Cardiac septum (tissue), 1 donor: ENCODE results near the gene PRDX5. TPM values are rescaled to one million over a fixed set of nuclear protein-coding genes. Genes with fewer than 3 reads are reported as not detected.

Source experiments
- DNase-seq: peaks from one replicate; pipeline ENCODE4 v3.0.0-alpha.2; 2020; ENCODE audit warnings: low spot score
- intact Hi-C: fragments of 100-400 bp; cut with DNase I; formaldehyde crosslinking; loops from one replicate; pipeline ENCODE4 v1.14.0; 2022
- total RNA-seq: library from RNA; stranded (reverse); fragmentation: NEBNext Ultra II Directional; extraction: Animal tissue kit (Norgen Biotek cat#: 25700); gene quantifications from one replicate; pipeline ENCODE4 v1.2.1, GENCODE V29; 2021
- donor health status: DM: no; HTN: no; CAD: no.

Gene PRDX5
- total RNA-seq, 1 donor from 2014 or later, result 208 TPM

- intact Hi-C loops, result no loop called here
- peak; percentile 95 for DNase-seq
Measured at GRCh38 chr11:64339754-64340408, 22.0 kb downstream of the PRDX5 start, which contains the start of gene CCDC88B. Gene CCDC88B (plus strand): TSS chr11:64340204. CDS start chr11:64340267, 63 bp downstream.

GRCh38 chr11:64340671-64341335, 22.9 kb downstream of the PRDX5 start:
- peak; percentile 93 for DNase-seq
- intact Hi-C loops, result no loop called here

- intact Hi-C loops, result no loop called here
- DNase-seq, result no peak
Measured at GRCh38 chr11:64341429-64341828, 23.5 kb downstream of the PRDX5 start.

- intact Hi-C loops, result loop anchor here (2.0 kb wide), 1 partner anchor 23 kb away; the partner anchor contains the start of gene PRDX5
- DNase-seq, result peak; percentile 96
Measured at GRCh38 chr11:64341851-64342791, 24.2 kb downstream of the PRDX5 start.

- DNase-seq, result no peak
- intact Hi-C loops, result loop anchor here (2.0 kb wide), 1 partner anchor 24 kb away; the partner anchor contains the start of gene PRDX5
Measured at GRCh38 chr11:64342869-64343745, 25.2 kb downstream of the PRDX5 start.

- intact Hi-C loops, result loop anchor here (2.0 kb wide), 1 partner anchor 25 kb away; the partner anchor contains the start of gene PRDX5
- DNase-seq, result no peak
Measured at GRCh38 chr11:64343767-64344559, 26.0 kb downstream of the PRDX5 start.

- intact Hi-C loops, result no loop called here
Measured at GRCh38 chr11:64344787-64345186, 26.9 kb downstream of the PRDX5 start.

GRCh38 chr11:64347193-64347867, 29.4 kb downstream of the PRDX5 start:
- DNase-seq, result no peak
- intact Hi-C loops, result no loop called here

More at GRCh38 chr11:64344787-64345186, 26.9 kb downstream of the PRDX5 start:
- DNase-seq, result no peak

GRCh38 chr11:64348383-64349024, 30.6 kb downstream of the PRDX5 start:
- DNase-seq, result no peak
- intact Hi-C loops, result no loop called here

- DNase-seq, result no peak
- intact Hi-C loops, result no loop called here
Measured at GRCh38 chr11:64349025-64349387, 31.1 kb downstream of the PRDX5 start.

GRCh38 chr11:64349404-64349803, 31.5 kb downstream of the PRDX5 start:
- intact Hi-C loops, result no loop called here
- DNase-seq, result no peak

- DNase-seq, result no peak
- intact Hi-C loops, result no loop called here
Measured at GRCh38 chr11:64351136-64351631, 33.3 kb downstream of the PRDX5 start.

- intact Hi-C loops, result no loop called here
- DNase-seq, result no peak
Measured at GRCh38 chr11:64352099-64352994, 34.4 kb downstream of the PRDX5 start.

- intact Hi-C loops, result no loop called here
- no peak for DNase-seq
Measured at GRCh38 chr11:64352995-64353714, 35.2 kb downstream of the PRDX5 start.

GRCh38 chr11:64353715-64354506, 36.0 kb downstream of the PRDX5 start:
- intact Hi-C loops, result no loop called here

More at GRCh38 chr11:64353715-64354506, 36.0 kb downstream of the PRDX5 start:
- no peak for DNase-seq
